HCT116 (cell line): ENCODE data around the gene ZIC4. TPM values are rescaled to one million over a fixed set of nuclear protein-coding genes. Genes with fewer than 3 reads are reported as not detected.

Source experiments
- ATAC-seq: fragments of 200-7000 bp; cut with Tn5 transposase; 2 replicates; pipeline ENCODE4 v1.9.1; 2020; ENCODE audit warnings: mild to moderate bottlenecking, moderate library complexity
- BruUV-seq: library from RNA; stranded (reverse); fragments of 400-500 nt; replicated peaks from 2 replicates; lab custom pipeline; 2021; lab: Mats Ljungman, UMichigan
- CTCF ChIA-PET: fragments of 300-600 bp; sonication (Branson Sonifier 250); formaldehyde crosslinking; loops from one replicate; lab custom pipeline; 2021; ENCODE audit warnings: antibody characterized with exemption; lab: Charles Lee
- POLR2A ChIA-PET: fragments of 300-600, 350-600 bp; sonication (Branson Sonifier 250); formaldehyde crosslinking; loops from one replicate; lab custom pipeline; 2021; ENCODE audit warnings: antibody characterized with exemption; lab: Charles Lee
- RAD21 ChIA-PET, 2 experiments: fragments of 300-600 bp; sonication (Branson Sonifier 250); formaldehyde crosslinking; loops; one replicate each; lab custom pipeline; 2023; ENCODE audit warnings: low total read pairs in 2 of 2; ENCODE audit not compliant: uncharacterized antibody in 2 of 2, unreplicated experiment in 2 of 2, low non-redundant PET in 1 of 2; lab: Charles Lee
- DNase-seq: peaks from one replicate; pipeline ENCODE4 v3.0.0-alpha.2; 2010; ENCODE audit warnings: low read depth, low spot score
- H2AFZ ChIP-seq: fragments of 200-600 bp; shearing (Covaris generic), sonication (generic); 2 replicates; pipeline ENCODE4 v1.6.1; 2017; ENCODE audit warnings: low read depth, mixed run types, mixed read lengths, antibody characterized with exemption, low read length; ENCODE audit not compliant: poor library complexity, severe bottlenecking
- H3K27ac ChIP-seq: 2 replicates; pipeline ENCODE4 v1.5.1; 2012; ENCODE audit warnings: low read depth, low read length
- H3K27me3 ChIP-seq: fragments of 200-600 bp; sonication (generic); 2 replicates; pipeline ENCODE4 v1.6.1; 2016; ENCODE audit warnings: mixed run types, low read length, mixed read lengths; ENCODE audit not compliant: insufficient read depth
- H3K36me3 ChIP-seq, 2 experiments: fragments of 200-500 bp in 1 of 2; fragments of 200-600 bp in 1 of 2; sonication (Bioruptor generic) in 1 of 2; sonication (generic) in 1 of 2; 2 replicates each; pipeline versions ENCODE4 v1.5.1 to v1.6.1; 2014 to 2016; ENCODE audit warnings: low read length in 2 of 2, inconsistent platforms in 1 of 2, mixed read lengths in 1 of 2, mixed run types in 1 of 2; ENCODE audit not compliant: insufficient read depth in 2 of 2, control insufficient read depth in 1 of 2
- H3K4me1 ChIP-seq, 2 experiments: fragments of 200-600 bp in 1 of 2; sonication (generic) in 1 of 2; 2 replicates each; pipeline versions ENCODE4 v1.5.1 to v1.6.1; 2012 to 2017; ENCODE audit warnings: low read length in 2 of 2, inconsistent platforms in 1 of 2, mild to moderate bottlenecking in 1 of 2, mixed read lengths in 1 of 2, mixed run types in 1 of 2, moderate library complexity in 1 of 2; ENCODE audit not compliant: insufficient read depth in 2 of 2, control insufficient read depth in 1 of 2
- H3K4me2 ChIP-seq: fragments of 200-600 bp; sonication (generic); 2 replicates; pipeline ENCODE4 v1.6.1; 2017; ENCODE audit warnings: mixed run types, low read length, mixed read lengths
- H3K4me3 ChIP-seq, 2 experiments: fragments of 200-600 bp in 1 of 2; sonication (generic) in 1 of 2; replicated peaks in 1 of 2; 2 replicates each; pipeline ENCODE4 v1.5.1; 2011 to 2016; ENCODE audit warnings: low read length in 2 of 2, control low read depth in 1 of 2, low read depth in 1 of 2, mild to moderate bottlenecking in 1 of 2, mixed read lengths in 1 of 2, mixed run types in 1 of 2
- H3K79me2 ChIP-seq: fragments of 200-600 bp; sonication (generic); 2 replicates; pipeline ENCODE4 v1.6.1; 2017; ENCODE audit warnings: mild to moderate bottlenecking, mixed run types, low read length, moderate library complexity, mixed read lengths; ENCODE audit not compliant: insufficient read depth
- H3K9ac ChIP-seq: fragments of 200-600 bp; sonication (generic); 2 replicates; pipeline ENCODE4 v1.6.1; 2016; ENCODE audit warnings: low read length, mixed read lengths
- H3K9me2 ChIP-seq: fragments of 200-600 bp; sonication (generic), shearing (Covaris generic); 2 replicates; pipeline ENCODE4 v1.6.1; 2017; ENCODE audit warnings: mixed run types, mild to moderate bottlenecking, moderate library complexity; ENCODE audit not compliant: insufficient read depth
- H3K9me3 ChIP-seq, 2 experiments: fragments of 200-500 bp in 1 of 2; fragments of 200-600 bp in 1 of 2; sonication (Bioruptor generic) in 1 of 2; sonication (generic) in 1 of 2; 2 replicates each; pipeline ENCODE4 v1.6.1; 2014 to 2017; ENCODE audit warnings: low read length in 2 of 2, mixed read lengths in 2 of 2, inconsistent platforms in 1 of 2, low read depth in 1 of 2, mild to moderate bottlenecking in 1 of 2, mixed run types in 1 of 2, moderate library complexity in 1 of 2; ENCODE audit not compliant: control insufficient read depth in 1 of 2, insufficient read depth in 1 of 2
- H4K20me1 ChIP-seq: fragments of 200-600 bp; sonication (generic), shearing (Covaris generic); 2 replicates; pipeline ENCODE4 v1.6.1; 2017; ENCODE audit warnings: mixed run types, mild to moderate bottlenecking, moderate library complexity; ENCODE audit not compliant: insufficient read depth
- CBX3 ChIP-seq: IDR thresholded peaks from 2 replicates; pipeline ENCODE4 v1.6.1; 2012; ENCODE audit warnings: low read depth
- CEBPB ChIP-seq: IDR thresholded peaks from 2 replicates; pipeline ENCODE4 v1.6.1; 2012; ENCODE audit warnings: low read depth
- CTCF ChIP-seq, 3 experiments: fragments of 200-600 bp in 1 of 3; sonication (generic) in 1 of 3; IDR thresholded peaks in 2 of 3; conservative IDR thresholded peaks in 1 of 3; 2 replicates each; pipeline ENCODE4 v1.5.1; 2012 to 2017; ENCODE audit warnings: low read depth in 2 of 3, low read length in 2 of 3, antibody characterized with exemption in 1 of 3, borderline replicate concordance in 1 of 3, control low read depth in 1 of 3, mild to moderate bottlenecking in 1 of 3, mixed read lengths in 1 of 3, mixed run types in 1 of 3, moderate library complexity in 1 of 3; ENCODE audit not compliant: insufficient read depth in 1 of 3
- EGR1 ChIP-seq: IDR thresholded peaks from 2 replicates; pipeline ENCODE4 v1.6.1; 2012; ENCODE audit warnings: low read depth
- ELF1 ChIP-seq: IDR thresholded peaks from 2 replicates; pipeline ENCODE4 v1.6.1; 2012; ENCODE audit warnings: low read depth, borderline replicate concordance
- EZH2phosphoT487 ChIP-seq: fragments of 200-600 bp; IDR thresholded peaks from 2 replicates; pipeline ENCODE4 v1.6.1; 2018; ENCODE audit warnings: antibody characterized with exemption, borderline replicate concordance
- FOSL1 ChIP-seq: IDR thresholded peaks from 2 replicates; pipeline ENCODE4 v1.6.1; 2012; ENCODE audit warnings: low read depth
- POLR2A ChIP-seq: IDR thresholded peaks from 2 replicates; pipeline ENCODE4 v1.7.0; 2011; ENCODE audit warnings: borderline replicate concordance; ENCODE audit not compliant: insufficient read depth, insufficient read length; ENCODE audit errors: extremely low read depth
- SIN3A ChIP-seq: IDR thresholded peaks from 2 replicates; pipeline ENCODE4 v1.6.1; 2012; ENCODE audit warnings: low read depth
- SP1 ChIP-seq: IDR thresholded peaks from 2 replicates; pipeline ENCODE4 v1.6.1; 2012; ENCODE audit warnings: low read depth
- SRF ChIP-seq: IDR thresholded peaks from 2 replicates; pipeline ENCODE4 v1.6.1; 2012; ENCODE audit warnings: low read depth
- TCF7L2 ChIP-seq: IDR thresholded peaks from 2 replicates; pipeline ENCODE4 v1.7.0; 2011; ENCODE audit warnings: borderline replicate concordance, inconsistent platforms; ENCODE audit not compliant: insufficient read depth, insufficient read length; ENCODE audit errors: extremely low read depth
- YY1 ChIP-seq: IDR thresholded peaks from 2 replicates; pipeline ENCODE4 v1.6.1; 2011; ENCODE audit warnings: low read length, low read depth, moderate library complexity, mild to moderate bottlenecking; ENCODE audit not compliant: insufficient replicate concordance; ENCODE audit errors: extremely low read depth
- ZNF274 ChIP-seq: fragments of 200-500 bp; sonication (Bioruptor generic); IDR thresholded peaks from 2 replicates; pipeline ENCODE4 v1.6.1; 2014; ENCODE audit warnings: mild to moderate bottlenecking, low read depth, low read length, inconsistent platforms
- intact Hi-C: fragments of 100-400 bp; cut with micrococcal nuclease; formaldehyde crosslinking; loops from 2 replicates; pipeline ENCODE4 v1.10.0; 2022
- total RNA-seq: library from RNA; stranded (reverse); gene quantifications from one replicate; pipeline ENCODE4 v1.2.1, GENCODE V29; 2021; ENCODE audit not compliant: unreplicated experiment

Gene ZIC4
- total RNA-seq, 1 experiment from 2014 or later = not detected

GRCh38 chr3:147373301-147373700, 33.0 kb downstream of the ZIC4 start (continued):
- TF ChIP-seq EZH2phosphoT487 (no peak), CBX3 (no peak)

GRCh38 chr3:147372525-147373027, 33.8 kb downstream of the ZIC4 start:
- Histone ChIP-seq H3K27ac (no peak overlapping the region), H3K4me2 (no peak overlapping the region), H2AFZ (no peak overlapping the region), H3K27me3 (peaks cover 6% of the 10 kb centered on the region; the same call in 1 of the 2 replicates), H3K9me2 (no peaks in the 10 kb centered on the region), H3K4me1 (no peaks in the 10 kb centered on the region), H3K79me2 (no peaks in the 10 kb centered on the region)
- ATAC-seq = no peak
- TF ChIP-seq CTCF (IDR thresholded peaks at IDR 0.05 in 2 of 3, conservative IDR thresholded peaks at IDR 0.05 in 1 of 3; ENCODE audit: borderline replicate concordance in 1 of 3, insufficient read depth in 1 of 3, low read depth in 2 of 3, low read length in 2 of 3) = no peak
- TF ChIP-seq SIN3A = no peak
- TF ChIP-seq ELF1 = no peak
- no peak for TF ChIP-seq YY1
- no peak for TF ChIP-seq POLR2A
- TF ChIP-seq CEBPB = no peak
- TF ChIP-seq SP1 = no peak
- TF ChIP-seq TCF7L2 = no peak
- no peak for TF ChIP-seq CBX3
- TF ChIP-seq FOSL1 = no peak
- no peak for TF ChIP-seq EGR1
- no peak for TF ChIP-seq SRF
- TF ChIP-seq ZNF274 = no peak
- TF ChIP-seq, all 23 proteins: peak for 0
- intact Hi-C loops = no loop called here
- no peaks in the 10 kb centered on the region for H4K20me1 ChIP-seq
- no peak overlapping the region for H3K9ac ChIP-seq
- H3K9me3 ChIP-seq = no peaks in the 10 kb centered on the region
- DNase-seq = no peak
- POLR2A ChIA-PET = no interaction called here
- RAD21 ChIA-PET = no interaction called here
- CTCF ChIA-PET = no interaction called here
- no peaks in the 10 kb centered on the region for H3K36me3 ChIP-seq
- no peak overlapping the region for H3K4me3 ChIP-seq
- BruUV-seq = no TSS peak
